Natural killer cell (primary cell): ENCODE results near the gene OR7G1. TPM values are rescaled to one million over a fixed set of nuclear protein-coding genes. Genes with fewer than 3 reads are reported as not detected.

Experiments
- ATAC-seq, 3 donors: fragments of 150-1000 bp in 2 of 3; fragments of 200-7000 bp in 1 of 3; cut with Tn5 transposase; 1 replicate in 1 of 3; 2 replicates in 2 of 3; pipeline ENCODE4 v1.10.0; 2021; ENCODE audit warnings: mild to moderate bottlenecking in 2 of 3, moderate library complexity in 2 of 3
- DNase-seq, 2 donors: peaks; one replicate each; pipeline versions ENCODE4 v3.0.0 to v3.0.0-alpha.2; 2013 to 2021; ENCODE audit warnings: mixed read lengths in 1 of 2
- H3K27ac ChIP-seq: one replicate; pipeline ENCODE4 v1.5.1; 2013; ENCODE audit warnings: mild to moderate bottlenecking, low read length
- H3K27me3 ChIP-seq: one replicate; pipeline ENCODE4 v1.6.1; 2013; ENCODE audit warnings: low read length; ENCODE audit not compliant: control insufficient read depth, insufficient read depth
- H3K36me3 ChIP-seq: one replicate; pipeline ENCODE4 v1.6.1; 2013; ENCODE audit warnings: low read length; ENCODE audit not compliant: control insufficient read depth, insufficient read depth
- H3K4me1 ChIP-seq: one replicate; pipeline ENCODE4 v1.6.1; 2013; ENCODE audit warnings: low read length; ENCODE audit not compliant: control insufficient read depth, insufficient read depth
- H3K4me3 ChIP-seq: one replicate; pipeline ENCODE4 v1.5.1; 2013; ENCODE audit warnings: low read length
- H3K9me3 ChIP-seq: one replicate; pipeline ENCODE4 v1.6.1; 2013; ENCODE audit warnings: low read length; ENCODE audit not compliant: control insufficient read depth, insufficient read depth
- H3K27ac Mint-ChIP-seq, 2 donors: one replicate each; pipeline ENCODE4 v1.8.0; 2022; ENCODE audit warnings: mild to moderate bottlenecking in 2 of 2, mixed read lengths in 2 of 2, moderate library complexity in 1 of 2
- H3K27me3 Mint-ChIP-seq, 2 donors: one replicate each; pipeline ENCODE4 v1.8.0; 2022; ENCODE audit warnings: low read depth in 2 of 2, mixed read lengths in 2 of 2
- H3K36me3 Mint-ChIP-seq: one replicate; pipeline ENCODE4 v1.8.0; 2022; ENCODE audit warnings: mixed read lengths
- H3K4me1 Mint-ChIP-seq, 2 donors: one replicate each; pipeline ENCODE4 v1.8.0; 2022; ENCODE audit warnings: mixed read lengths in 2 of 2
- H3K4me3 Mint-ChIP-seq: one replicate; pipeline ENCODE4 v1.8.0; 2022; ENCODE audit warnings: mild to moderate bottlenecking, moderate library complexity, mixed read lengths
- H3K9me3 Mint-ChIP-seq, 2 donors: one replicate each; pipeline ENCODE4 v1.8.0; 2022; ENCODE audit warnings: mixed read lengths in 2 of 2
- CTCF ChIP-seq: fragments of 200-600 bp; IDR thresholded peaks from one replicate; pipeline ENCODE4 v1.8.0; 2022; ENCODE audit warnings: antibody characterized with exemption
- whole genome bisulfite sequencing: methylation state at CpG from one replicate; pipeline ENCODE4 v1.1.7; 2013; ENCODE audit warnings: missing lambda C conversion rate; ENCODE audit not compliant: insufficient coverage; 5-methylcytosine and 5-hydroxymethylcytosine counted together
- intact Hi-C: fragments of 100-400 bp; cut with micrococcal nuclease; formaldehyde crosslinking; loops from one replicate; pipeline ENCODE4 v1.14.2; 2022
- total RNA-seq, 4 donors: library from RNA; stranded (reverse); fragments of 120-200 nt in 1 of 4; gene quantifications; one replicate each; pipeline versions ENCODE4 v1.2.3 to v1.2.4, GENCODE V29; 2013 to 2022

The OR7G1 gene
- total RNA-seq, 3 donors from 2014 or later (not counting 1 experiment from before 2014, with no cell fraction given) = not detected

GRCh38 chr19:9130965-9131364 is 15.4 kb upstream of the OR7G1 start:
- no peak overlapping the region for H3K4me3 Mint-ChIP-seq
- H3K27me3 ChIP-seq = peaks cover 4% of the 10 kb centered on the region
- no peaks in the 10 kb centered on the region for H3K4me1 ChIP-seq
- H3K36me3 ChIP-seq = no peaks in the 10 kb centered on the region
- no peak for TF ChIP-seq CTCF
- H3K27ac Mint-ChIP-seq = peak overlapping the region in 1 of 2 donors; percentile 19
- H3K4me1 Mint-ChIP-seq = peaks cover 0 to 8% of the 10 kb centered on the region in 2 donors
- H3K27ac ChIP-seq = no peak overlapping the region
- DNase-seq = no peak
- H3K9me3 Mint-ChIP-seq = no peaks in the 10 kb centered on the region
- H3K9me3 ChIP-seq = no peaks in the 10 kb centered on the region
- H3K27me3 Mint-ChIP-seq = peaks cover 17 to 20% of the 10 kb centered on the region in 2 donors
- H3K4me3 ChIP-seq = no peak overlapping the region
- H3K36me3 Mint-ChIP-seq = no peaks in the 10 kb centered on the region
- no peak for ATAC-seq
- WGBS = 0% methylated on average over 1 of the region's 1 CpG
- intact Hi-C loops = no loop called here

GRCh38 chr19:9128171-9128570 is 12.6 kb upstream of the OR7G1 start:
- DNase-seq = no peak
- H3K4me3 ChIP-seq = no peak overlapping the region
- no peaks in the 10 kb centered on the region for H3K9me3 Mint-ChIP-seq
- H3K27ac ChIP-seq = no peak overlapping the region
- H3K36me3 ChIP-seq = no peaks in the 10 kb centered on the region
- H3K4me3 Mint-ChIP-seq = no peak overlapping the region
- H3K27ac Mint-ChIP-seq = no peak overlapping the region
- no peak for ATAC-seq
- H3K4me1 ChIP-seq = no peaks in the 10 kb centered on the region
- no peaks in the 10 kb centered on the region for H3K36me3 Mint-ChIP-seq
- H3K27me3 Mint-ChIP-seq = peaks cover 15 to 27% of the 10 kb centered on the region in 2 donors
- WGBS = 44% methylated on average over 3 of the region's 3 CpGs
- peaks cover 4% of the 10 kb centered on the region for H3K27me3 ChIP-seq
- H3K4me1 Mint-ChIP-seq = peaks cover 0 to 8% of the 10 kb centered on the region in 2 donors
- no peak for TF ChIP-seq CTCF
- intact Hi-C loops = no loop called here
- H3K9me3 ChIP-seq = no peaks in the 10 kb centered on the region

- no peaks in the 10 kb centered on the region for H3K9me3 Mint-ChIP-seq
- no peaks in the 10 kb centered on the region for H3K9me3 ChIP-seq
- peaks cover 15 to 29% of the 10 kb centered on the region in 2 donors for H3K27me3 Mint-ChIP-seq
- peaks cover 0 to 8% of the 10 kb centered on the region in 2 donors for H3K4me1 Mint-ChIP-seq
- intact Hi-C loops = no loop called here
- DNase-seq (no peak), ATAC-seq (no peak)
- no peaks in the 10 kb centered on the region for H3K36me3 ChIP-seq
- H3K27me3 ChIP-seq = peaks cover 4% of the 10 kb centered on the region
- no peak within 1 kb of the TSS for H3K4me3 ChIP-seq
- TF ChIP-seq CTCF = no peak
- no peaks in the 10 kb centered on the region for H3K36me3 Mint-ChIP-seq
- WGBS = 78% methylated on average over 1 of the region's 1 CpG
- no peak within 1 kb of the TSS for H3K27ac ChIP-seq
- no peak within 1 kb of the TSS for H3K27ac Mint-ChIP-seq
- H3K4me3 Mint-ChIP-seq = no peak within 1 kb of the TSS
- H3K4me1 ChIP-seq = no peaks in the 10 kb centered on the region
Measured at GRCh38 chr19:9126900-9127405, 11.4 kb upstream of the OR7G1 start, which contains the start of gene OR7G3. Gene OR7G3, minus strand, starts transcription at chr19:9126950. Its CDS starts 0 bp downstream, at chr19:9126950.

GRCh38 chr19:9116547-9116946 is 984 bp upstream of the OR7G1 start:
- H3K4me3 Mint-ChIP-seq = no peak overlapping the region
- no peaks in the 10 kb centered on the region for H3K36me3 Mint-ChIP-seq

More at GRCh38 chr19:9116547-9116946, 984 bp upstream of the OR7G1 start:
- no peaks in the 10 kb centered on the region for H3K4me1 Mint-ChIP-seq
- Histone ChIP-seq H3K27ac (no peak overlapping the region), H3K9me3 (no peaks in the 10 kb centered on the region), H3K4me3 (no peak overlapping the region), H3K27me3 (peaks cover 2% of the 10 kb centered on the region), H3K36me3 (no peaks in the 10 kb centered on the region), H3K4me1 (no peaks in the 10 kb centered on the region)
- WGBS = 79% methylated on average over 4 of the region's 5 CpGs
- ATAC-seq = no peak
- no peak for TF ChIP-seq CTCF
- intact Hi-C loops = no loop called here
- no peak overlapping the region for H3K27ac Mint-ChIP-seq
- H3K27me3 Mint-ChIP-seq = peaks cover 14 to 21% of the 10 kb centered on the region in 2 donors
- no peaks in the 10 kb centered on the region for H3K9me3 Mint-ChIP-seq
- no peak for DNase-seq
